IMR-90 (cell line): Measurements from ENCODE around the gene SPEM1. TPM values are rescaled to one million over a fixed set of nuclear protein-coding genes. Genes with fewer than 3 reads are reported as not detected.

Source experiments
- ATAC-seq: fragments of 200-7000 bp; cut with Tn5 transposase; 2 replicates; pipeline ENCODE4 v1.9.1; 2020; ENCODE audit warnings: low read depth, mild to moderate bottlenecking, moderate library complexity
- BruUV-seq: library from RNA; stranded (reverse); fragments of 400-500 nt; replicated peaks from 2 replicates; lab custom pipeline; 2021; lab: Mats Ljungman, UMichigan
- CTCF ChIA-PET: fragments of 300-600 bp; formaldehyde crosslinking; extraction: SDS; loops from one replicate; lab custom pipeline; 2021; ENCODE audit warnings: antibody characterized with exemption; lab: Yijun Ruan, JAX
- POLR2A ChIA-PET: fragments of 300-600 bp; sonication (Branson Sonifier 250); formaldehyde crosslinking; loops from one replicate; lab custom pipeline; 2022; ENCODE audit warnings: antibody characterized with exemption; ENCODE audit not compliant: unreplicated experiment; lab: Charles Lee
- DNase-seq: peaks from one replicate; pipeline ENCODE4 v3.0.0; 2013
- H2AFZ ChIP-seq: replicated peaks from 2 replicates; pipeline ENCODE3; 2013; ENCODE audit warnings: low read length, mild to moderate bottlenecking; ENCODE audit not compliant: poor library complexity
- H2AK5ac ChIP-seq: 2 replicates; pipeline ENCODE4 v1.6.1; 2013; ENCODE audit warnings: low read depth, low read length, inconsistent platforms
- H2AK9ac ChIP-seq: replicated peaks from 2 replicates; pipeline ENCODE3; 2013; ENCODE audit warnings: mild to moderate bottlenecking, low read depth, low read length, moderate library complexity; ENCODE audit not compliant: poor library complexity
- H2BK120ac ChIP-seq: 2 replicates; pipeline ENCODE4 v1.6.1; 2013; ENCODE audit warnings: low read depth, low read length, inconsistent platforms
- H2BK15ac ChIP-seq: 3 replicates; pipeline ENCODE4 v1.6.1; 2013; ENCODE audit warnings: low read depth, low read length, inconsistent platforms
- H2BK20ac ChIP-seq: 2 replicates; pipeline ENCODE4 v1.6.1; 2013; ENCODE audit warnings: low read depth, mild to moderate bottlenecking, inconsistent platforms, low read length, moderate library complexity
- H2BK5ac ChIP-seq: 2 replicates; pipeline ENCODE4 v1.6.1; 2013; ENCODE audit warnings: mild to moderate bottlenecking, low read depth, low read length, inconsistent platforms; ENCODE audit not compliant: poor library complexity, severe bottlenecking
- H3K14ac ChIP-seq: replicated peaks from 2 replicates; pipeline ENCODE4 v1.6.1; 2013; ENCODE audit warnings: low read depth, low read length, inconsistent platforms
- H3K18ac ChIP-seq: 2 replicates; pipeline ENCODE4 v1.6.1; 2013; ENCODE audit warnings: low read depth, low read length, control low read depth
- H3K23ac ChIP-seq: 2 replicates; pipeline ENCODE4 v1.6.1; 2013; ENCODE audit warnings: low read depth, low read length, inconsistent platforms
- H3K27ac ChIP-seq: 2 replicates; pipeline ENCODE4 v1.5.1; 2013; ENCODE audit warnings: mild to moderate bottlenecking, control low read depth, low read length; ENCODE audit not compliant: insufficient read depth
- H3K27me3 ChIP-seq: 2 replicates; pipeline ENCODE4 v1.6.1; 2013; ENCODE audit warnings: low read length; ENCODE audit not compliant: control insufficient read depth, insufficient read depth
- H3K36me3 ChIP-seq: 2 replicates; pipeline ENCODE4 v1.6.1; 2013; ENCODE audit warnings: low read length, mixed read lengths; ENCODE audit not compliant: control insufficient read depth, insufficient read depth
- H3K4ac ChIP-seq: 2 replicates; pipeline ENCODE4 v1.6.1; 2013; ENCODE audit warnings: low read depth, low read length, inconsistent platforms
- H3K4me1 ChIP-seq: 2 replicates; pipeline ENCODE4 v1.6.1; 2013; ENCODE audit warnings: low read length, mixed read lengths; ENCODE audit not compliant: control insufficient read depth, insufficient read depth
- H3K4me2 ChIP-seq: 2 replicates; pipeline ENCODE4 v1.6.1; 2013; ENCODE audit warnings: low read depth, mild to moderate bottlenecking, control low read depth, low read length, moderate library complexity
- H3K4me3 ChIP-seq: 2 replicates; pipeline ENCODE4 v1.5.1; 2013; ENCODE audit warnings: low read depth, mild to moderate bottlenecking, control low read depth, low read length, moderate library complexity; ENCODE audit not compliant: insufficient read depth
- H3K56ac ChIP-seq: 2 replicates; pipeline ENCODE4 v1.6.1; 2013; ENCODE audit warnings: low read length, inconsistent platforms; ENCODE audit not compliant: insufficient read depth; ENCODE audit errors: extremely low read depth
- H3K79me1 ChIP-seq, 2 experiments: 2 replicates each; pipeline ENCODE4 v1.6.1; 2013; ENCODE audit warnings: low read length in 2 of 2, inconsistent platforms in 1 of 2, low read depth in 1 of 2
- H3K9ac ChIP-seq: 2 replicates; pipeline ENCODE4 v1.6.1; 2013; ENCODE audit warnings: low read depth, low read length, control low read depth
- H3K9me1 ChIP-seq: 2 replicates; pipeline ENCODE4 v1.6.1; 2013; ENCODE audit warnings: low read length, inconsistent platforms; ENCODE audit not compliant: insufficient read depth
- H3K9me3 ChIP-seq: 2 replicates; pipeline ENCODE4 v1.6.1; 2013; ENCODE audit warnings: low read length; ENCODE audit not compliant: control insufficient read depth, insufficient read depth
- H4K20me1 ChIP-seq: 2 replicates; pipeline ENCODE4 v1.6.1; 2013; ENCODE audit warnings: low read length, inconsistent platforms; ENCODE audit not compliant: insufficient read depth
- H4K5ac ChIP-seq: 2 replicates; pipeline ENCODE4 v1.6.1; 2013; ENCODE audit warnings: mild to moderate bottlenecking, low read depth, low read length, control low read depth
- H4K8ac ChIP-seq, 2 experiments: 2 replicates each; pipeline ENCODE4 v1.6.1; 2013; ENCODE audit warnings: low read depth in 2 of 2, low read length in 2 of 2, control low read depth in 1 of 2, inconsistent platforms in 1 of 2
- H4K91ac ChIP-seq: 2 replicates; pipeline ENCODE4 v1.6.1; 2013; ENCODE audit warnings: low read depth, low read length, inconsistent platforms; ENCODE audit not compliant: insufficient read depth
- BHLHE40 ChIP-seq: fragments of 150-350 bp; IDR thresholded peaks from 2 replicates; pipeline ENCODE4 v1.6.1; 2016; ENCODE audit warnings: mild to moderate bottlenecking, low read depth, low read length
- CHD1 ChIP-seq: IDR thresholded peaks from 2 replicates; pipeline ENCODE4 v1.6.1; 2012; ENCODE audit warnings: low read depth, low read length, improper control_type of control experiment
- MAFK ChIP-seq: IDR thresholded peaks from 2 replicates; pipeline ENCODE4 v1.6.1; 2012; ENCODE audit warnings: low read depth, low read length, improper control_type of control experiment
- MXI1 ChIP-seq: IDR thresholded peaks from 2 replicates; pipeline ENCODE4 v1.6.1; 2012; ENCODE audit warnings: low read depth, mild to moderate bottlenecking, low read length, moderate library complexity, borderline replicate concordance
- NFE2L2 ChIP-seq: fragments of 150-350 bp; IDR thresholded peaks from 2 replicates; pipeline ENCODE4 v1.6.1; 2016; ENCODE audit warnings: low read depth, mild to moderate bottlenecking, low read length
- POLR2A ChIP-seq: IDR thresholded peaks from 2 replicates; pipeline ENCODE4 v1.6.1; 2012; ENCODE audit warnings: mild to moderate bottlenecking, low read depth, low read length
- RAD21 ChIP-seq: IDR thresholded peaks from 2 replicates; pipeline ENCODE4 v1.6.1; 2012; ENCODE audit warnings: low read length, improper control_type of control experiment
- RCOR1 ChIP-seq: IDR thresholded peaks from 2 replicates; pipeline ENCODE4 v1.6.1; 2012; ENCODE audit warnings: mild to moderate bottlenecking, low read length, improper control_type of control experiment; ENCODE audit not compliant: insufficient replicate concordance
- RFX5 ChIP-seq: IDR thresholded peaks from 2 replicates; pipeline ENCODE4 v1.8.0; 2012; ENCODE audit warnings: low read depth, mild to moderate bottlenecking, low read length, moderate library complexity
- SMC3 ChIP-seq: fragments of 150-350 bp; IDR thresholded peaks from 2 replicates; pipeline ENCODE4 v1.6.1; 2016; ENCODE audit warnings: low read depth, mild to moderate bottlenecking, antibody characterized with exemption, low read length, moderate library complexity
- USF2 ChIP-seq: fragments of 150-350 bp; IDR thresholded peaks from 2 replicates; pipeline ENCODE4 v1.6.1; 2017; ENCODE audit warnings: mild to moderate bottlenecking, antibody characterized with exemption, low read length, low read depth
- WGBS, 2 experiments: methylation state at CpG; one replicate each; pipeline versions ENCODE4 v1.1.5 to v1.1.7; 2013; ENCODE audit warnings: missing lambda C conversion rate in 2 of 2; ENCODE audit not compliant: insufficient read length in 1 of 2; ENCODE audit errors: extremely low coverage in 2 of 2; 5-methylcytosine and 5-hydroxymethylcytosine counted together
- dilution Hi-C: fragments of 300-500 bp; cut with HindIII; formaldehyde crosslinking; loops from one replicate; pipeline ENCODE4 v1.14.3; 2018; ENCODE audit warnings: low sequenced_read_pairs; ENCODE audit not compliant: unreplicated experiment
- in situ Hi-C: fragments of 300-500 bp; cut with MboI; formaldehyde crosslinking; loops from 3 replicates; pipeline ENCODE4 v1.14.3; 2019; ENCODE audit warnings: low sequenced_read_pairs, inconsistent platforms, mixed read lengths
- intact Hi-C: fragments of 100-400 bp; cut with micrococcal nuclease; formaldehyde crosslinking; loops from 2 replicates; pipeline ENCODE4 v1.10.0; 2022
- polyA plus RNA-seq, 3 experiments: library from polyadenylated mRNA; depleted of rRNA; stranded (reverse); fragments of >200 nt; gene quantifications; 2 replicates each; pipeline ENCODE4 v1.2.3, GENCODE V29; 2012; ENCODE audit warnings: low replicate concordance in 1 of 3
- total RNA-seq: library from RNA; depleted of rRNA; stranded (reverse); fragments of >200 nt; gene quantifications from 2 replicates; pipeline ENCODE4 v1.2.3, GENCODE V29; 2012
- TF ChIP-seq, protein P1 (sequence below): conservative IDR thresholded peaks from 2 replicates; pipeline ENCODE4 v1.5.1; 2012; ENCODE audit warnings: mild to moderate bottlenecking, low read depth, low read length, improper control_type of control experiment
- TF ChIP-seq, protein P2 (sequence below): fragments of 150-350 bp; IDR thresholded peaks from 2 replicates; pipeline ENCODE4 v1.6.1; 2016; ENCODE audit warnings: low read depth, mild to moderate bottlenecking, low read length, moderate library complexity, borderline replicate concordance

Gene SPEM1
- total and polyA plus RNA-seq, 2 of the 4 experiments (the other 2 are of a cell fraction) = not detected

DNA sequence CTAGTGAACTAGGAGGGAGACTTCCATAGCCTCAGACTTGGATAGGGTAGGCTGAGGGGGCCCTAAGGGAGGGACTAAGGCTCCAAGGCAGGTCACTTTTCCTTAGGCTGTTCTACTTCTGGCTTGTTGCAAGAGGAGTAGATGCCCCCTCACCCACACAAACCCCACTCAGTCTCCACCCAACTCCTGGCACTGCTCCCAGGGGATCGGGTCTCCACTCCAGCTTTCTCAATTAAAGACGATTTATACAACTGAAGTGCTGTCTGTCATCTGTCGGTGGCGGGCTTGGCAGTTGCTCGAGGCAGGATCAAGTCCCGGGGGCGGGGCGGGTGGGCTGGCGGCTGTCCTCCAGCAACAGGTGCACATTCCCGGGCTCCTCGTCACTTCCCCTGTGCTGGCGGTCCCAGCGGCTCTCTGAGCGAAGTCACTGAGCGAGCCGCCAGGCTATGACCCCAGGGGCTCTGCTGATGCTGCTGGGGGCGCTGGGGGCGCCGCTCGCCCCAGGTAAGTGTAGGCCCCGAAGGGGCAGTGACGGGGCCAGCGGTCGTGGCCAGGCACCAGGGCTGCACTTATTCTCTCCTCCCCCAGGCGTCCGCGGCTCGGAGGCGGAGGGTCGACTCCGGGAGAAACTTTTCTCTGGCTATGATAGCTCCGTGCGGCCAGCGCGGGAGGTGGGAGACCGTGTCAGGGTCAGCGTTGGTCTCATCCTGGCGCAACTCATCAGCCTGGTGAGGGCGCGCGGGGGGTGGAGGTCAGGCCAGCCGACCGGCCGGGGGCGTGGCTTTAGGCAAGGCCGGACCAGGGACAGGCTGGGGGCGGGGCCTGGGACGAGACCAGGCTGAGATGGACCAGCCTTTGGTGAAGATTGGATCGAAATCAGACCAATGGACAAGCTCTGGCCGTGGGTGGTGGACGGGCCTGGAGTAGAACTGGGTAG, 24.8 kb downstream of the SPEM1 start, which contains the start of gene CHRNB1:
Gene CHRNB1 (plus strand): TSS at position 380 of the 937 bp plus-strand sequence. CDS start 67 bp downstream, at position 447.
- DNase-seq (peak; percentile 27), ATAC-seq (peak; percentile 82)
- peaks cover 22% of the 10 kb centered on the region for H3K4me1 ChIP-seq
- dilution Hi-C loops = no loop called here
- H3K18ac ChIP-seq = no peak within 1 kb of the TSS
- no peak within 1 kb of the TSS for H3K9ac ChIP-seq
- no peak within 1 kb of the TSS for H3K27ac ChIP-seq
- 0 out of 2 replicates have a peak, but pooled peaks cover 3% of the 10 kb centered on the region for H4K20me1 ChIP-seq
- in situ Hi-C loops = no loop called here
- no peaks in the 10 kb centered on the region for H3K36me3 ChIP-seq
- no peak within 1 kb of the TSS for H2BK20ac ChIP-seq
- no peaks in the 10 kb centered on the region for H3K79me1 ChIP-seq
- intact Hi-C loops = no loop called here
- H2AK9ac ChIP-seq = peak within 1 kb of the TSS; percentile 75
- H2AK5ac ChIP-seq = peak within 1 kb of the TSS; percentile 45; the same call in 1 of the 2 replicates
- H3K56ac ChIP-seq = no peak within 1 kb of the TSS
- 10% methylated on average over 23 of the region's 51 CpGs; no CpG with 5 or more reads in 1 of the 2 experiments for WGBS, 2 experiments
- no peak within 1 kb of the TSS for H3K14ac ChIP-seq
- no peak within 1 kb of the TSS for H4K91ac ChIP-seq
- peak within 1 kb of the TSS; percentile 24; the same call in 1 of the 2 replicates for H3K23ac ChIP-seq
- peak within 1 kb of the TSS; percentile 91 for H2AFZ ChIP-seq
- peak within 1 kb of the TSS; percentile 10 for H2BK5ac ChIP-seq
- H4K8ac ChIP-seq = peak within 1 kb of the TSS in 1 of 2 experiments; percentile 36; a peak in 1 of 4 replicates
- no TSS peak for BruUV-seq
- no peak within 1 kb of the TSS for H4K5ac ChIP-seq
- ChIA-PET CTCF (interaction anchor here (1.4 kb wide), 1 partner anchor 9 kb away, joined by 6 read pairs; no protein-coding TSS in a partner anchor), POLR2A (interaction anchor here (0.7 kb wide), 1 partner anchor 33 kb away, joined by 3 read pairs; no protein-coding TSS in a partner anchor)
- peak within 1 kb of the TSS; percentile 32 for H3K4me3 ChIP-seq
- H3K27me3 ChIP-seq = peaks cover 37% of the 10 kb centered on the region
- H2BK15ac ChIP-seq = no peak within 1 kb of the TSS; the same call in 2 of the 3 replicates
- H2BK120ac ChIP-seq = no peak within 1 kb of the TSS
- 0 out of 2 replicates have a peak, but pooled peaks cover 8% of the 10 kb centered on the region for H3K9me1 ChIP-seq
- peak within 1 kb of the TSS; percentile 81 for H3K4me2 ChIP-seq
- peak within 1 kb of the TSS; percentile 22; the same call in 1 of the 2 replicates for H3K4ac ChIP-seq
- no peaks in the 10 kb centered on the region for H3K9me3 ChIP-seq
- TF ChIP-seq CHD1 = no peak
- TF ChIP-seq SMC3 = no peak
- TF ChIP-seq MAFK = no peak
- TF ChIP-seq RCOR1 = no peak
- no peak for TF ChIP-seq MXI1
- TF ChIP-seq USF2 = no peak
- no peak for TF ChIP-seq BHLHE40
- TF ChIP-seq, protein P1, sequence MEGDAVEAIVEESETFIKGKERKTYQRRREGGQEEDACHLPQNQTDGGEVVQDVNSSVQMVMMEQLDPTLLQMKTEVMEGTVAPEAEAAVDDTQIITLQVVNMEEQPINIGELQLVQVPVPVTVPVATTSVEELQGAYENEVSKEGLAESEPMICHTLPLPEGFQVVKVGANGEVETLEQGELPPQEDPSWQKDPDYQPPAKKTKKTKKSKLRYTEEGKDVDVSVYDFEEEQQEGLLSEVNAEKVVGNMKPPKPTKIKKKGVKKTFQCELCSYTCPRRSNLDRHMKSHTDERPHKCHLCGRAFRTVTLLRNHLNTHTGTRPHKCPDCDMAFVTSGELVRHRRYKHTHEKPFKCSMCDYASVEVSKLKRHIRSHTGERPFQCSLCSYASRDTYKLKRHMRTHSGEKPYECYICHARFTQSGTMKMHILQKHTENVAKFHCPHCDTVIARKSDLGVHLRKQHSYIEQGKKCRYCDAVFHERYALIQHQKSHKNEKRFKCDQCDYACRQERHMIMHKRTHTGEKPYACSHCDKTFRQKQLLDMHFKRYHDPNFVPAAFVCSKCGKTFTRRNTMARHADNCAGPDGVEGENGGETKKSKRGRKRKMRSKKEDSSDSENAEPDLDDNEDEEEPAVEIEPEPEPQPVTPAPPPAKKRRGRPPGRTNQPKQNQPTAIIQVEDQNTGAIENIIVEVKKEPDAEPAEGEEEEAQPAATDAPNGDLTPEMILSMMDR = no peak
- TF ChIP-seq RFX5 = no peak
- TF ChIP-seq, protein P2, sequence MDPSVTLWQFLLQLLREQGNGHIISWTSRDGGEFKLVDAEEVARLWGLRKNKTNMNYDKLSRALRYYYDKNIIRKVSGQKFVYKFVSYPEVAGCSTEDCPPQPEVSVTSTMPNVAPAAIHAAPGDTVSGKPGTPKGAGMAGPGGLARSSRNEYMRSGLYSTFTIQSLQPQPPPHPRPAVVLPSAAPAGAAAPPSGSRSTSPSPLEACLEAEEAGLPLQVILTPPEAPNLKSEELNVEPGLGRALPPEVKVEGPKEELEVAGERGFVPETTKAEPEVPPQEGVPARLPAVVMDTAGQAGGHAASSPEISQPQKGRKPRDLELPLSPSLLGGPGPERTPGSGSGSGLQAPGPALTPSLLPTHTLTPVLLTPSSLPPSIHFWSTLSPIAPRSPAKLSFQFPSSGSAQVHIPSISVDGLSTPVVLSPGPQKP = no peak
- no peak for TF ChIP-seq POLR2A
- TF ChIP-seq NFE2L2 = no peak
- TF ChIP-seq RAD21 = no peak
